Left hindlimb (tissue), 1 donor: Measurements from ENCODE around the gene NPB.
"Not testable (repeated sequence)": the region's sequence is repeated elsewhere in the genome, so short reads cannot be mapped to it uniquely, and the experiment has no call there.

Source experiments
- DNase-seq: peaks from one replicate; pipeline ENCODE4 v3.0.0-alpha.2; 2018

The NPB gene

GRCh38 chr17:81913394-81914102, 11.5 kb downstream of the NPB start:
- no peak for DNase-seq

- DNase-seq, result no peak
Measured at GRCh38 chr17:81914103-81914850, 12.2 kb downstream of the NPB start.

DNA sequence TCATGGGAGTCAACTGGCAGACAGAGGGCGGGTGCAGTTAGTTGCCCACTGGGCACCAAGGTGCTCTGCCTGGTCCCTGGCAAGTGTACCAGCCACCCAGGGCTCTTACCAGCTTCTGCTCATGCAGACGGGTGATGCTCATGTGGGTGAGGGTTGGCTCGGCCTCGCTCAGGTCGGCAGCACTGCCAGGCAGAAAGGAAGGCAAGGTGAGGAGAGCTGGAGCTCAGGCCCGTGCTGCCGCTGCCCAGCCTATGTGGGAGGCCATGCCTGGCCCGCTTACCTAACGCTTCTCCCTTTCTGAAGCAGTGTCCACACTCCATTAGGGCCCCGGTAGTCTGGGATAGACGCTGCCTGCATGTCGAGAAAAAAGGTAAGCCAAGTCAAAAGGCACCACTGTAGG, 13.3 kb downstream of the NPB start:
- no peak for DNase-seq

GRCh38 chr17:81916234-81917001, 14.4 kb downstream of the NPB start:
- DNase-seq, result no peak

- DNase-seq, result peak; percentile 89
Measured at GRCh38 chr17:81917565-81918332, 15.7 kb downstream of the NPB start, which contains the start of gene SIRT7. SIRT7 (minus strand) TSS chr17:81918176; CDS start chr17:81918131, 45 bp downstream.

DNA sequence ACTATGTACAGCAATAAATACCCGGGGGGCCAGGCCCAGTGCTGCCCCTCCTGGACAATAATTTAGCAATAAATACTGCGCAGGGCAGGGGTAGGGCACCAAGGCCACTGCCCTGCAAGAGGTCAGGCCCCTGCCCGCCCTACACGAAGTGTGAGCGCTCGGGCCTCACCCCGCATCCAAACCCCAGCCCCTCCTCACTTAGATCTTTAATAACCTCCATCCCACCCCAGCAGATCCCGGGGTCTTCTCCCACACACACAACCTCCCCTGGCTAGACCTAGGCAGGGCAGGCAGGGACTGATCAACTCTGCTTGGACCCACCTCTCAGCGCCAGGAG, 16.3 kb downstream of the NPB start:
- DNase-seq, result not testable (repeated sequence)

- DNase-seq, result no peak
Measured at GRCh38 chr17:81918832-81919545, 17.0 kb downstream of the NPB start.

DNA sequence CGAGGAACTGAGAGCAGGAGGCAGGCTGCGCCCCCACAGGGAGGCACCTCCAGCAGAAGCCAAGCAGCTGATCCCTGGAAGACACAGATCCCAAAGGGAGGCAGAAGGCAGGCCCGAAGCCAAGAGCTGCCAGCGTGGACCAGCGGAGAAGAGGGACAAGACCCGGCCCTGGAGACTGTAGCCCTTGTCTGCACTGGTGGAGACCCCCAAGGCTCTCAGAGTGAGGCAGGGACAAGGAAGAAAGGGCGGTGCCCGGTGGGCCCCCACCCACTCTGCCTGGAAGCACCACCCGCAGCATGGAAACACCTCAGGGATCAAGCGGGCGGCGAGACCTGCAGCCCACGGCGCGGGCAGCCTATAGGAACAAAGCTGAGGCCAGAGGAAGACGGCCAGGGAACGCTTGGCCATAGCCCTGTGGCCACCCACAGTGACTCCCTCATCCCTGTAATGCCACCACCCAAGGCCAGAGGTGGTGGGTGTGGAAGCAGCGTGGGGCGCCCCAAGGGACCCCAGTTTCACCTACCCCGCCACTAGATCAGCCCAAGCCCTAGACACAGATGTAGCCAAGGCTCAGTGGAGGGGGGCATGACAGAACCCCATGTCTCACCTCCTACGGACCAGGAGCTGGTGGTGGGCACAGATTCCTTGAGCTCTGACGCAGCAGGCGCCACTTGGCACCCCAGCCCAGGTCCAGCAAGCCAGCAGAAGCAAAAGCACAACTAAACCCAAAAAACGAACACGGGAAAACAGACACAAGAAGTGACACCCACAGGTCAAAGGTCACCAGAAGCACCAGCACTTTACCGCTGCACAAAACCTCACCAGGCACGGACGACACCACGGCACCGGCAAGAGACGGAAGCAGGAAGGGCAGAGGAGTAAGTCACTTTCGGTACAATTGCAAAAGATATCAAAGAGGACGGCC, 18.8 kb downstream of the NPB start:
- no peak for DNase-seq

- no peak for DNase-seq
Measured at GRCh38 chr17:81921537-81921862, 19.5 kb downstream of the NPB start.

DNA sequence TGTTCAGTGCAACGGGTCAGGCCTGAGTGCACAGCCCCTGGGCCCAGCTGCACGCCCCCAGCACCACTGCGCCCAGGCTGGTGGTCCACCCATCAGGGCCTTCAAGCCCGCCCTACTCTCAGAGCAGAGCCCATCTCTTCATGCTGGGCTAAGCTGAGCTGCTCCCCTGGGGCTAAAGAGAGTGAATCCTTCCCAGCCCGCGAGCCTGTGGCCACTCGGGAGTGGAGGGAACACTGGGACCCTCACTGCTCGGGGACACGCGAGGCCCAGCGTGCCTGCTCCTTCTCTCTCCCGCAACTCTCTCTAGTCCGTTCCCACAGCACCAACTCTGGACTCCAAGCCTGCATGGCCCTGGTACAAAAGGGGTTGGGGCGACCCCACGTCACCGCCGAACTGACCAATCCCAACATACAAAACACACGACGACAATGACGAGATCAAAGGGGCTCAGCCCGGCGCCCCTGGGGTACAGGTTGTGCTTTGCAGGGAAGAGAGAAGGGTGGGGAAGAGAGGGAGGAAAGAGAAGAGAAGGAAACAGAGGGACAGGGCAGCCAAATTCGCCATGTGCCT, 20.0 kb downstream of the NPB start:
- DNase-seq, result no peak

DNA sequence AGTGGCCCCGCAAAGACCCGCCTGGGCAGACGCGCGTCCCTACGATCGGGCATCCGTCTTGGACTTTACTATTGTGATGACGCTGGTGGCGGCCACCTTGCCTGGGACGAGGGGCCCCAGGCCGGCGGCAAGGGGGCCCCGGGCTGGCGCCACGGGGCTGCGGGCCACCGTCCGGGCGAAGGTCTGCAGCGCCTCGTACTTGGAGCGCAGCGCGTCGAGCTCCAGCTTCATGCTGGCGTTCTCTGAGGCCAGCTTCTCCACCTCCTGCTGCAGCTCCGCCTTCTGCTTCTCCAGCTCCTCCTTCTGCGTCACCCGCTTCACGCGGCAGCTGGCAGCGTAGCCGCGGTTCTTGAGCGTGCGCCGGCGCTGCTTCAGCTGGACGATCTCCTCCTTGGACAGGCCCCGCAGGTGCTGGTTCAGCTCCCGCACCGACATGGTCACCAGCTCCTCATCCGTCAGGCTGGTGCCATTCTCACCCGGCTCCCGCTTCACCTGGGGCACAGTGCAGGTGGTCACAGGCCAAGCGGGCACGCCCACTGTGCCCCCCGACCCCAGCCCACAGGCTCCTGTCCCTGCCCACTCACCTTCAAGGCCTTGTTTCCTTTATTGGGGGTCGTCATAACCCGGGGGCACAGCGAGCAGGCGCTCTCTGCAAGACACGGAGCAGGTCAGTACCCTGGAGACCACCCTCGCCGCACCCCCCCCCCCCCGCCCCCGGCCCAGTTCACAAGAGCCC, 20.7 kb downstream of the NPB start:
- DNase-seq, result no peak

DNA sequence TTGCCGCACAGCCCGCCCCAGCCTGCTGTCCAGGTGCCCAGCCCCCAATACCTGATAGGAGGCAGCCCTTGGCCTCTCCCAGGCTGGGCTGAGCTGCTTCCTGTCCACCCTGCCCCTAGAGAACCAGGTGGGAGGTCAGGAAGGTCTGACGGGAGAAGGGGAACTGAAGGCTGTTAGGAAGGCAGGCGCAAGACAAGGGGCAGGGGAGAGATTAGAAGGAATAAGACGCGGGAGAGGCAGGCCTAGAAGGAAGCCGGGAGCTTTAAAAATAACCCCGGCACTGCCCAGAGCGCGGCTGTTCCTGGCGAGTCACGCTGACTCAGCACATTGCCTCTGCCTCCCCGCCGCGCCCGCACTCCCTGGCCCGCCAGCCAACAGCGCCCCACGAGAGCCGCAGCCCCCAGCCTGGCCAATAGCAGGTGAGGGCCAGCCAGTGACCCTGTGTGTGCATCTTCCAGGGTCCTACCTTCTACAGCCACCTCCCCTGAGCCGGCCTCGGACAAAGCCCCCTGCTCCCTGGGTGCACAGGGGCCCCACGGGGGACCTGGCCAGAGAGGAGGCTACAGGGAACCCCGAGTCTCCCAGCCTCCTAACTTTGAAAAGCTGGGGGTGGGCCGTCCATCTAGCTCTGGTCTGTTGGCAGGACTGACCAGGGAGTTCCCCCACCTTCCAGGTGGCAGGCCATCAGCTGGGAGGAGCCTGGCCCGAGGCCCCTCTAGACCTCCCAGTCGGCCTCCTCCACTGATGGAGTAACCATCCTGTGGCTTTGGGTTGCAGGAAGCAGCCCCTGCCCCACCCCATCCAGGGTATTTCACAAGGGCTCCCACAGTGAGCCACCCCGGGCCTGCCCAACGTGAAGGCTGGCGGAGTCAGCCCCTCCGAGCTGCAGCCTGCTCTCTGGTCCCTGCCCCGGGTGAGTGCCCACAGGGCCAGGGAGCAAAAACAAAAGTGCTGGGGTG, 21.5 kb downstream of the NPB start:
- DNase-seq, result peak; percentile 68

DNA sequence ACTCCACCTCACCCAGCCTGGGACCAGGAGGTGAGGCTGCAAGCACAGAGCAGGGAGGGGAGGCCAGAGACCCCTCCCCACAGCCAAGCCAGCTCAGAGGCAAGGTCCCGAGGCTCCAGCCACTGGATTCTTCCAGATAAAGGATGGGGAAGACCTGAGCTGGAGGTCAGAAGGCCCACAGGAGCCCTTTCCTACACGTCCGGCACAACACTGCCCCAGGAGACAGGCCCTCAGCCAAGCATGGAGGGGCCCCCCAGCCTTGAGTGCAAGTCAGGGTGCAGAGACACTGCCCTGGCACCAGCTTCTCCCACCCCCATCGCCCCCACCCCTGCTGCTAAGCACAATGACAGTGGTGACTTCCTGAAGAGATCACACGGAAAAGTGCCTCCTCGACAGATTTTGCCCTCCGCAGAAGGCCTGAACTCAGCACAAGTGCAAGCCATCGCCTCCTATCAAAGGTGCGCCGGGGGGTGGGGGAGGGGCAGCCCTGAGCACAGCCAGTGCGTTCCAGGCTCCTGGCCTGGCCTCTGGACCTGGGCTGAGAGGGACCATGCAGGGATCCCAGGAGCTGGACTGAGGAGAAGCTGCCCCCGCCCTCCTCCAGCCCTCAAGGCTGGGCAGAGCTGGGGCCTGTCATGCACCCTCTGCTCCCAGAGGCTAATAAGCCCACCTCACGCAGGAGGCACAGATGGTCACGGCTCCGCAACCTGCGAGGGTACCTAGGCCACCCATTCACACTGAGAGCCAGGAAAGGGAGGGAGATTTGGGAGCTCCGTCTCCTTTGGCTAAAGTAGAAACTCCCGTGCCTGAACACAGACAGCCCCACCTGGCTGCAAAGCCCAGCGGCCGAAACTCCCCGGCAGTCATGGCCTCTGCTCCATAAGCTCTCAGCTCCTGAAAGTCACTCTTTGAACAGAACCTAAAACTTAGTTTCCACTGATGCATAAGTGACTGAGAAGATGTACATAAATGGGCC, 22.8 kb downstream of the NPB start:
- no peak for DNase-seq

GRCh38 chr17:81925860-81926450, 23.9 kb downstream of the NPB start:
- DNase-seq, result peak; percentile 46

GRCh38 chr17:81926451-81927151, 24.6 kb downstream of the NPB start:
- peak; percentile 74 for DNase-seq

DNA sequence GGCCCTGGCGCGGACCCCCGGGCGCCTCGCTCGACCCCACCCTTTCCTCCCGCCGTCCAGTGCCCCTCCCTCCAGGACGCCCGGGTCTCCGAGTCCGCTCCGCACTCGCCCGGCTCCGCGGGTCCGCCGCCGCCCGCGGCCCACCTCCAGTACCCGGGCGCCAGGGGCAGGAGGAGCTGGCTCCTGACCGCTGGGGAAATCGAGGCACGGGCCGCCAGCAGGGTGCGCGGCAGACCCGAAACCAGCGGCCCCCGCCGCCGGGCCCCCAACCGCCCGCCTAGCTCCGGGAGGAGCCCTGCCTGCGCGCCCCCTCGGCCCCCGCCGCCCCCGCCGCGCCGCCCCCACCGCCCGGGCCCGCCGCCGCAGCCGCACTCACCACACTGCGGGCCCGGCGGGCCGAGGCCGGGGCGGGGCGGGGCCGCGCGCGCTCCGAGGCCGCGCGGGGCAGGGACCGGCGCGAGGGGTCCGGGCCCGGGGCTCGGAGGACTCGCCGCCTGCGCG, 25.2 kb downstream of the NPB start:
- peak; percentile 65 for DNase-seq
